ENCODE measurements around the gene MARCHF6.

GRCh38 chr5:10401498-10401897 lies 48.0 kb downstream of the MARCHF6 start:
- TF ChIP-seq CTCF (IDR thresholded peaks at IDR 0.05; ENCODE audit: poor library complexity) (no peak), EZH2phosphoT487 (IDR thresholded peaks at IDR 0.05; ENCODE audit: low read depth, severe bottlenecking, unreplicated experiment) (no peak)

Measured in hepatocyte (in vitro differentiated cells).